ENCODE results near the gene DNAAF1.
"Not testable (repeated sequence)": the region's sequence is repeated elsewhere in the genome, so short reads cannot be mapped to it uniquely, and the experiment has no call there.

DNAAF1 gene

GRCh38 chr16:84205123-84205522 is 60.0 kb downstream of the DNAAF1 start:
- not testable (repeated sequence) for DNase-seq (ENCODE audit: low read depth in 2 of 2, low spot score in 1 of 2)

GRCh38 chr16:84205976-84206691 is 61.0 kb downstream of the DNAAF1 start:
- DNase-seq (ENCODE audit: low read depth in 2 of 2, low spot score in 1 of 2): no peak

GRCh38 chr16:84207251-84207650 is 62.1 kb downstream of the DNAAF1 start:
- DNase-seq (ENCODE audit: low read depth in 2 of 2, low spot score in 1 of 2): no peak

GRCh38 chr16:84207879-84208278 is 62.8 kb downstream of the DNAAF1 start:
- no peak for DNase-seq (ENCODE audit: low read depth in 2 of 2, low spot score in 1 of 2)

- no peak for DNase-seq (ENCODE audit: low read depth in 2 of 2, low spot score in 1 of 2)
Observed at GRCh38 chr16:84209989-84210388, 64.9 kb downstream of the DNAAF1 start.

- no peak for DNase-seq (ENCODE audit: low read depth in 2 of 2, low spot score in 1 of 2)
Observed at GRCh38 chr16:84212154-84212553, 67.0 kb downstream of the DNAAF1 start.

- no peak for DNase-seq (ENCODE audit: low read depth in 2 of 2, low spot score in 1 of 2)
Observed at GRCh38 chr16:84212631-84213030, 67.5 kb downstream of the DNAAF1 start.

GRCh38 chr16:84214451-84215066 is 69.5 kb downstream of the DNAAF1 start:
- DNase-seq (ENCODE audit: low read depth in 2 of 2, low spot score in 1 of 2): no peak

GRCh38 chr16:84215531-84215930 is 70.4 kb downstream of the DNAAF1 start:
- no peak for DNase-seq (ENCODE audit: low read depth in 2 of 2, low spot score in 1 of 2)

GRCh38 chr16:84216144-84216543 is 71.0 kb downstream of the DNAAF1 start:
- not testable (repeated sequence) for DNase-seq (ENCODE audit: low read depth in 2 of 2, low spot score in 1 of 2)

GRCh38 chr16:84218176-84218823 is 73.2 kb downstream of the DNAAF1 start:
- DNase-seq (ENCODE audit: low read depth in 2 of 2, low spot score in 1 of 2): no peak

- DNase-seq (ENCODE audit: low read depth in 2 of 2, low spot score in 1 of 2): no peak
Observed at GRCh38 chr16:84218956-84219355, 73.8 kb downstream of the DNAAF1 start.

GRCh38 chr16:84220851-84221250 is 75.7 kb downstream of the DNAAF1 start:
- DNase-seq (ENCODE audit: low read depth in 2 of 2, low spot score in 1 of 2): no peak

GRCh38 chr16:84223456-84223855 is 78.3 kb downstream of the DNAAF1 start:
- no peak for DNase-seq (ENCODE audit: low read depth in 2 of 2, low spot score in 1 of 2)

GRCh38 chr16:84224554-84224953 is 79.4 kb downstream of the DNAAF1 start:
- DNase-seq (ENCODE audit: low read depth in 2 of 2, low spot score in 1 of 2): no peak

GRCh38 chr16:84225126-84225525 is 80.0 kb downstream of the DNAAF1 start:
- DNase-seq (ENCODE audit: low read depth in 2 of 2, low spot score in 1 of 2): no peak

GRCh38 chr16:84225571-84225970 is 80.5 kb downstream of the DNAAF1 start:
- no peak for DNase-seq (ENCODE audit: low read depth in 2 of 2, low spot score in 1 of 2)

GRCh38 chr16:84226026-84226425 is 80.9 kb downstream of the DNAAF1 start:
- DNase-seq (ENCODE audit: low read depth in 2 of 2, low spot score in 1 of 2): no peak
